ENCODE measurements around the gene SPEF2. TPM values are rescaled to one million over a fixed set of nuclear protein-coding genes. Genes with fewer than 3 reads are reported as not detected.

The SPEF2 gene
- total and polyA plus RNA-seq, 8 donors = 4.1 to 11.8 (median 6.2) TPM

DNA sequence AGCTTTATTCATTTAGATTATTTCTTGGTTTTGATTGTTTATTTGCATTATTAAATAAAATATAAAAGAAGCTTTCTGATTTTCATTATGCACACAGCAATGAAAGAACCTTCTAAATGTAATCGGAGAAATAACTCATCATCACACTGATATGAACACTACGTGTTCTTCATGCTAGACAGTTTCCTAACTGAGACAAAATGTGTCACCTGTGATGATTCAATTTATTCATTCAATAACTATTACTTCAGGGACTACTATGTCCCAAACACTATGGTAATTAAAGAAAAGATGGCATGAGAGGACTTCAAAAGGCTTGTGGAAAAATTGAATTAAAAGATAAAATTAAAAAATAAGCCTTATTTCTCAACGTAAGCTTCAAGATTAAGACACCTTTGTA is 118.1 kb downstream of the SPEF2 start:
- no peaks in the 10 kb centered on the region for H3K27me3 ChIP-seq
- no peaks in the 10 kb centered on the region for H3K36me3 ChIP-seq
- intact Hi-C loops (cut with DNase I) = no loop called here
- H3K4me3 ChIP-seq = no peak overlapping the region
- TF ChIP-seq, protein P1, sequence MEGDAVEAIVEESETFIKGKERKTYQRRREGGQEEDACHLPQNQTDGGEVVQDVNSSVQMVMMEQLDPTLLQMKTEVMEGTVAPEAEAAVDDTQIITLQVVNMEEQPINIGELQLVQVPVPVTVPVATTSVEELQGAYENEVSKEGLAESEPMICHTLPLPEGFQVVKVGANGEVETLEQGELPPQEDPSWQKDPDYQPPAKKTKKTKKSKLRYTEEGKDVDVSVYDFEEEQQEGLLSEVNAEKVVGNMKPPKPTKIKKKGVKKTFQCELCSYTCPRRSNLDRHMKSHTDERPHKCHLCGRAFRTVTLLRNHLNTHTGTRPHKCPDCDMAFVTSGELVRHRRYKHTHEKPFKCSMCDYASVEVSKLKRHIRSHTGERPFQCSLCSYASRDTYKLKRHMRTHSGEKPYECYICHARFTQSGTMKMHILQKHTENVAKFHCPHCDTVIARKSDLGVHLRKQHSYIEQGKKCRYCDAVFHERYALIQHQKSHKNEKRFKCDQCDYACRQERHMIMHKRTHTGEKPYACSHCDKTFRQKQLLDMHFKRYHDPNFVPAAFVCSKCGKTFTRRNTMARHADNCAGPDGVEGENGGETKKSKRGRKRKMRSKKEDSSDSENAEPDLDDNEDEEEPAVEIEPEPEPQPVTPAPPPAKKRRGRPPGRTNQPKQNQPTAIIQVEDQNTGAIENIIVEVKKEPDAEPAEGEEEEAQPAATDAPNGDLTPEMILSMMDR (IDR thresholded peaks at IDR 0.05) = no peak
- no peaks in the 10 kb centered on the region for H3K4me1 ChIP-seq
- no peaks in the 10 kb centered on the region for H3K9me3 ChIP-seq
- no peak overlapping the region for H3K27ac ChIP-seq
- no peak for ATAC-seq
- FAIRE-seq = no peak
- 86 to 95% methylated on average over 3 of the region's 3 CpGs for WGBS, 2 donors
- no peak for DNase-seq

DNA sequence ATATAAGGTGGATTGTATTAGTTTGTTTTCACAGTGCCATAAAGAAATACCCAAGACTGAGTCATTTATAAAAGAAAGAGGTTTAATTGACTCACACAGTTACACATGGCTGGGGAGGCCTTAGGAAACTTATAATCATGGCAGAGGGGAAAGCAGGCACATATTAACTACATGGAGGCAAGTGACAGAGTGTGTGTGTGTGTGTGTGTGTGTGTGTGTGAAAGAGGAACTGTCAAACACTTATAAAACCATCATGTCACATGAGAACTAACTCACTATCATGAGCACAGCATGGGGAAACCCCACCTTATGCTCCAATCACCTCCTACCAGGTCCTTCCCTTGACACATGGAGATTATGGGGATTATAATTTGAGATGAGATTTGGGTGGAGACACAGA is 118.6 kb downstream of the SPEF2 start:
- FAIRE-seq (no peak), DNase-seq (no peak), ATAC-seq (no peak)
- no peaks in the 10 kb centered on the region for H3K27me3 ChIP-seq
- H3K36me3 ChIP-seq = no peaks in the 10 kb centered on the region
- intact Hi-C loops (cut with DNase I) = no loop called here
- H3K4me1 ChIP-seq = no peaks in the 10 kb centered on the region
- H3K4me3 ChIP-seq = no peak overlapping the region
- no peak overlapping the region for H3K27ac ChIP-seq
- TF ChIP-seq, protein P1 (IDR thresholded peaks at IDR 0.05) = no peak
- H3K9me3 ChIP-seq = no peaks in the 10 kb centered on the region

DNA sequence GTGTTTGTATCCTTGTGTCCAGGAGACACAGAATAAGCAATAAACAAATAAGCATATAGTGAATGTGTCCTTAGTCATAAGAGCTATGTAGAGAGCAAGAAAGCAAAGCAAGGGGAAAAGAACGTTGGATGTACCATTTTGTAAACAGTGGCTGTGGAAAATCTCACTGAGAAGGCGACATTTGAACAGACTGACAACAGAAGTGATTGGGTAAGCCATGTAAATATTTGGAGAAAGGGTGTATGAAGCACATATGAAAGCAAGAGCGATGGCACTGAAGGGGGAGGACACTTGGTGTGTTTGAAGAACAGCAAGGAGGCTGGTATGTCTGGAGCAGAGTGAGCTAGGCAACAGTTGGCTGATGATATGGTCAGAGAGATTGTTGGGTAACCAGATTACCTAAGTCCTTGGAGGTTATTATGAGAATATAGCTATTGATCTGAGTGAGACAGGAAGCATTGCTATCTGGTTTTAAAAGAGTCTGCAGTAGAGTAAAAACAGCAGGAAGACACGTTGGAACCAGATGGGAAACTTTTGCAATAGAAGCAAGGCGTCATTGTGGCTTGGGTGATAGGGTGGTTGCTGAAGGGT is 123.6 kb downstream of the SPEF2 start:
- TF ChIP-seq, protein P1 (IDR thresholded peaks at IDR 0.05) = no peak
- ATAC-seq (no peak), FAIRE-seq (no peak), DNase-seq (no peak)
- Histone ChIP-seq H3K27ac (no peak overlapping the region), H3K4me3 (no peak overlapping the region), H3K27me3 (no peaks in the 10 kb centered on the region), H3K4me1 (no peaks in the 10 kb centered on the region), H3K36me3 (no peaks in the 10 kb centered on the region), H3K9me3 (no peaks in the 10 kb centered on the region)
- intact Hi-C loops (cut with DNase I) = no loop called here
- 45 to 53% methylated on average over 5 of the region's 5 CpGs for WGBS, 2 donors

DNA sequence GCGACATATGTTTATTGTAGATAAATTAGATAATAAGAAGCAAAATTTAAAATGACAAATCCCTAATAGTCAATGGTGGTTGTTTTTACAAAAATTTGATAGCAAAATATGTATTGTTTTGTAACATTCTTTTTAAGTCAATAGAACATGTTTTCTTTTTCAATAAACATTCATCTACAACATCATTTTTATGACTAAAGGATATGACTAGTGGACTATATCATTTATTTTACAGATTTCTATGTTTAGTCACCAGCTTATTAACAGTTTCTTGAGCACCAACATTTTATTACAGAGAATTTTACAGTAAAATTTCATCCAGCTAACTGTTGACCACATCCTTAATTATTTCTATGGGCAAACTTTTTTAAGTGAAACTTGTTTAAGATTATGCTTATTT is 124.3 kb downstream of the SPEF2 start:
- Histone ChIP-seq H3K4me1 (no peaks in the 10 kb centered on the region), H3K4me3 (no peak overlapping the region), H3K27me3 (no peaks in the 10 kb centered on the region), H3K9me3 (no peaks in the 10 kb centered on the region), H3K27ac (no peak overlapping the region), H3K36me3 (no peaks in the 10 kb centered on the region)
- 73 to 84% methylated on average over 1 of the region's 1 CpG for WGBS, 2 donors
- intact Hi-C loops (cut with DNase I) = no loop called here
- DNase-seq (no peak), ATAC-seq (no peak), FAIRE-seq (no peak)
- TF ChIP-seq, protein P1 (IDR thresholded peaks at IDR 0.05) = no peak

DNA sequence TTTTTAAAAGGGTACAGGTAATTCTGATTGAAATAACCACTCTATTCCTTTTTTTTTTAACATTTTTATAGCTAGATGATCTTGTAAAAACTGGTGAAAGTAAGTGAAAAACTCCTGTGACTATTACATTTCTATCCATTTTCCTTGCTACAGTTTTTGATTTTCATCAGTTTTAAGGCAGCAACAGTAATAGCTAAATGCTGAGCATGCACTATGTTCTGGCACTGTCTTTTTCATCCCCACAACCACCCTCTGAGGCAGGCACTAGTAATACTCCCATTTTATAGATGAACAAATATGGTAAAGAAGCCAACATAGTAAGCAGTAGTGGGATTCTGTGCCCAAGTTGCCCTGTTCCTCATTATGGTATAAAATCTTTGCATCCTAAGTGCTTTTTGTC is 126.0 kb downstream of the SPEF2 start:
- Histone ChIP-seq H3K27me3 (no peaks in the 10 kb centered on the region), H3K27ac (no peak overlapping the region), H3K36me3 (no peaks in the 10 kb centered on the region), H3K4me1 (no peaks in the 10 kb centered on the region), H3K4me3 (no peak overlapping the region), H3K9me3 (no peaks in the 10 kb centered on the region)
- intact Hi-C loops (cut with DNase I) = no loop called here
- no peak for DNase-seq
- ATAC-seq = no peak
- TF ChIP-seq, protein P1 (IDR thresholded peaks at IDR 0.05) = no peak
- no peak for FAIRE-seq

All from pancreas (tissue), 10 donors.